Body of pancreas (tissue), 4 donors: ENCODE measurements around the gene ARHGEF4. TPM values are rescaled to one million over a fixed set of nuclear protein-coding genes. Genes with fewer than 3 reads are reported as not detected.

Source experiments
- ATAC-seq: fragments of 150-250 bp; one replicate; pipeline ENCODE4 v1.9.1; 2016
- DNase-seq, 4 donors: peaks; one replicate each; pipeline ENCODE4 v3.0.0-alpha.2; 2019
- H3K27ac ChIP-seq, 4 donors: fragments of 200-600 bp; sonication (generic); 1 replicate in 3 of 4; 2 replicates in 1 of 4; pipeline versions ENCODE4 v1.5.1 to v1.6.1; 2016 to 2019; ENCODE audit warnings: mild to moderate bottlenecking in 1 of 4, mixed read lengths in 1 of 4, moderate library complexity in 1 of 4
- H3K27me3 ChIP-seq, 2 donors: fragments of 200-600 bp; sonication (generic); one replicate each; pipeline ENCODE4 v1.6.0; 2016; ENCODE audit warnings: mild to moderate bottlenecking in 1 of 2
- H3K36me3 ChIP-seq, 2 donors: fragments of 200-600 bp; sonication (generic); replicated peaks in 1 of 2; 2 replicates each; pipeline ENCODE4 v1.5.1; 2016; ENCODE audit warnings: low read depth in 2 of 2; ENCODE audit not compliant: insufficient read depth in 1 of 2
- H3K4me1 ChIP-seq: fragments of 200-600 bp; sonication (generic); one replicate; pipeline ENCODE4 v1.6.0; 2016
- H3K4me3 ChIP-seq, 2 donors: fragments of 200-600 bp; sonication (generic); 1 replicate in 1 of 2; 2 replicates in 1 of 2; pipeline ENCODE4 v1.5.1; 2016 to 2019
- H3K9me3 ChIP-seq, 3 donors: fragments of 200-600 bp; sonication (generic); 1 replicate in 2 of 3; 2 replicates in 1 of 3; pipeline ENCODE4 v1.5.1; 2016
- POLR2A ChIP-seq, 3 donors: fragments of 450-650 bp; IDR thresholded peaks; one replicate each; pipeline ENCODE4 v1.6.1; 2016; ENCODE audit warnings: antibody characterized with exemption in 3 of 3, mild to moderate bottlenecking in 2 of 3
- WGBS, 2 donors: methylation state at CpG; one replicate each; pipeline ENCODE4 v1.1.5; 2017; 5-methylcytosine and 5-hydroxymethylcytosine counted together
- intact Hi-C: fragments of 100-400 bp; cut with DNase I; formaldehyde crosslinking; loops from one replicate; pipeline ENCODE4 v1.15.1; 2023
- total RNA-seq, 2 donors: library from RNA; depleted of rRNA; stranded (reverse); fragments of >200 nt; gene quantifications; one replicate each; pipeline ENCODE4 v1.1.0, GENCODE V29; 2016
- TF ChIP-seq, protein P1 (sequence below), 7 experiments: fragments of 450-650 bp in 4 of 7; fragments of 200-600 bp in 3 of 7; sonication (generic) in 3 of 7; IDR thresholded peaks; one replicate each; pipeline ENCODE4 v1.5.1; 2016 to 2019; ENCODE audit warnings: antibody characterized with exemption in 7 of 7

Gene ARHGEF4
- total RNA-seq, 2 donors from 2014 or later, result 28.8 to 39.9 TPM

DNA sequence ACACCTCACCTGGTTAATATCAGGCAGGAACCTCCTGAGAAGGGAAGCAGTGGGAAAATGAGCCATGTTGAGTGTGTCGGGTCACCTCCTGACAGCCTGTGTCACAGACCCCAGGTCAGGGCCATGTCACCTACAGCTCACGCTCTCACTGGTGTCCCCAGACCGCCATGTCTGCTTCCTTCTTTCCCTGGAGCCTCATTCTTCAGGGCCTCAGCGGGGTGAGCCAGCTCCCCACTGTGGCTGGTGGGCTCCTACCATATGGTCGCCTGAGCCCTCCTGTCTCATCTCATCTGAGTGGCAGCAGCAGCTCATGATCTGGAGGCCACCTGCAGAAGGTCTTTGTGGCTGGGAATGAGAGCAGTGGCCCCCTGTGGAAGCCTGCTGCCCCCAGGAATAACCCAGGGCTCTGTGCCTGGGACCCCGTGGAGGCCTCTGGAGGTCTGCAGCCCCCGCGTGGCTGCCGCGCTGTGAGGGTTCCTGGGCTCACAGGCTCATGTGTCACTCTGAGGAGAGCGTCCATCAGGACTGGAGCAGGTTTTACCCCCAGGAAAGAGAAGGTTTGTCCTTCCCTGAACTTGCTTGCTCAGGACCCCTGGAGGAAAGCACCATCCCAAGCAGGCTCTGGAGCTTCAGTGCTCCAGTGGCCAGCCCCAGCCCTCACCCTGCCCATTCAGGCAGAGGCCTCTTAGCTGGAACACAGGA, 200.1 kb downstream of the ARHGEF4 start:
- Histone ChIP-seq H3K27ac (no peak overlapping the region), H3K4me3 (no peak overlapping the region), H3K9me3 (no peaks in the 10 kb centered on the region), H3K27me3 (no peaks in the 10 kb centered on the region), H3K36me3 (no peaks in the 10 kb centered on the region), H3K4me1 (peaks cover 33% of the 10 kb centered on the region)
- intact Hi-C loops, result no loop called here
- 83 to 93% methylated on average over 1 to 11 of the region's 11 CpGs for WGBS, 2 donors
- TF ChIP-seq, protein P1, sequence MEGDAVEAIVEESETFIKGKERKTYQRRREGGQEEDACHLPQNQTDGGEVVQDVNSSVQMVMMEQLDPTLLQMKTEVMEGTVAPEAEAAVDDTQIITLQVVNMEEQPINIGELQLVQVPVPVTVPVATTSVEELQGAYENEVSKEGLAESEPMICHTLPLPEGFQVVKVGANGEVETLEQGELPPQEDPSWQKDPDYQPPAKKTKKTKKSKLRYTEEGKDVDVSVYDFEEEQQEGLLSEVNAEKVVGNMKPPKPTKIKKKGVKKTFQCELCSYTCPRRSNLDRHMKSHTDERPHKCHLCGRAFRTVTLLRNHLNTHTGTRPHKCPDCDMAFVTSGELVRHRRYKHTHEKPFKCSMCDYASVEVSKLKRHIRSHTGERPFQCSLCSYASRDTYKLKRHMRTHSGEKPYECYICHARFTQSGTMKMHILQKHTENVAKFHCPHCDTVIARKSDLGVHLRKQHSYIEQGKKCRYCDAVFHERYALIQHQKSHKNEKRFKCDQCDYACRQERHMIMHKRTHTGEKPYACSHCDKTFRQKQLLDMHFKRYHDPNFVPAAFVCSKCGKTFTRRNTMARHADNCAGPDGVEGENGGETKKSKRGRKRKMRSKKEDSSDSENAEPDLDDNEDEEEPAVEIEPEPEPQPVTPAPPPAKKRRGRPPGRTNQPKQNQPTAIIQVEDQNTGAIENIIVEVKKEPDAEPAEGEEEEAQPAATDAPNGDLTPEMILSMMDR (IDR thresholded peaks at IDR 0.05), result no peak
- TF ChIP-seq POLR2A (IDR thresholded peaks at IDR 0.05), result no peak
- no peak for ATAC-seq
- DNase-seq, result no peak

DNA sequence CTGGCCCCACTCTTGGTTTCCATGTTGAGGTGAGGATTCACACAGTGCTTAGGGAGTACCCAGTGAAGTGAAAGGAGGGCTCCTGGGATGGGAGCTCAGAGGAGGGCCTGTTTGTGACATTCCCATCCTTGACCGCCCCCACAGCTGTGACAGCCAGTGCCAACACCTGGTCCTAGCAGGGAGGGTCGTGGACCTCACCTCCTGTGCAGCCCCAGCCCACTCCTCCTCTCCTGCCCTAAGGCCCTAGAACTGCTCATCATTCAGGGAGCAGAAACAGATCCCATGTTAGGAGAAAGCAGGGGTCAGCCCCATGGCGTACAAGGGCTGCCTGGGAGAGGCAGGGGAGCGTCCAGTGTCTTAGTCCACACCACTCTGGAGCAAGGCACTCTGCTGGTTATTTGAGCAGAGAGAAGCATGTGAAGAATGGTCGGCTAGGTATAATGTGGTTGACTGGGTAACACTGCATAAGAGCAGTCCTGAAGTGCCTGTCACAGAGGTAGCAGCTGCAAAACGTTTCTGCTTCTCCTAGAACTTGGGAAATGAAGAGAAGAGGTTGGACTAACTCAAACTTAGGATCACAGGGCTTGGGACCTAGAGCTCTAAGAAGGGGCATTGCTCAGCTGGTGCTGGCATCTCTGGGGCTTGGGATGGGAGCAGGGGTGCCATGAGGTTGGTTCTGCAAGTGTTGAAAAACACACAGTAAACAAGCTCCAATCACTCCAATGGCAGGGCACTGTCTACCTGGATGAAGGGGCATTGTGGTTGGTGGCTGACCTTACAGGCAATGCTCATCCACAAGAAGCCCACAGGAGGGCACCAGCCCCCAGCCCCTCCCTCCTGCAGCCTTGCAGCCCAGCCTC, 200.9 kb downstream of the ARHGEF4 start:
- 72 to 78% methylated on average over 6 of the region's 6 CpGs for WGBS, 2 donors
- no peak for DNase-seq

DNA sequence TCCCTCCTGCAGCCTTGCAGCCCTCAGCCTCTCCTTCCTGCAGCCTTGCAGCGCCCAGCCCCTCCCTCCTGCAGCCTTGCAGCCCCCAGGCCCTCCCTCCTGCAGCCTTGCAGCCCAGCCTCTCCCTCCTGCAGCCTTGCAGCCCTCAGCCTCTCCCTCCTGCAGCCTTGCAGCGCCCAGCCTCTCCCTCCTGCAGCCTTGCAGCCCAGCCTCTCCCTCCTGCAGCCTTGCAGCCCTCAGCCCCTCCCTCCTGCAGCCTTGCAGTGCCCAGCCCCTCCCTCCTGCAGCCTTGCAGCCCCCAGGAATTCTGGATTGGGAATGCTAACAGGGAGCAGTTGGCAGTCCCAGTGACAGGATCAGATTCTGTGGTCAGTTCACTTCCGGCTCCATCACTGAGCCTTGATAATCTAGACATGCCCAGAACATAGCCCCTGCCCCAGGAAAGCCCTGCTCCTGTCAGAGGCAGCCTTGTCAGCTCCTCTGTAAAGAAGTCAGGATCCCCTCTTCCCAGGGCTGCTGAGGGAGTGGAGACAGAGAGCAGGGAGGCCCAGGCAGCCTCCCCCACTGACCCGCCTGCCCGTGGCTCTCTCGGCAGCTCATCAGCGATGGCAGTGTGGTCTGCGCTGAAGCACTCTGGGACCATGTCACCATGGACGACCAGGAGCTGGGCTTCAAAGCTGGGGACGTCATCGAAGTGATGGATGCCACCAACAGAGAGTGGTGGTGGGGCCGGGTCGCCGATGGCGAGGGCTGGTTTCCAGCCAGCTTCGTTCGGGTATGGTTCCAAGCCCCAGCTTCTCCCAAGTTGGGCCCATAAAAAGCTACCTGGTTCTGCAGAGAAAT, 201.8 kb downstream of the ARHGEF4 start:
- intact Hi-C loops, result no loop called here
- Histone ChIP-seq H3K4me1 (peaks cover 42% of the 10 kb centered on the region), H3K36me3 (no peaks in the 10 kb centered on the region), H3K4me3 (no peak overlapping the region), H3K27me3 (no peaks in the 10 kb centered on the region), H3K27ac (no peak overlapping the region), H3K9me3 (no peaks in the 10 kb centered on the region)
- no peak for ATAC-seq
- TF ChIP-seq, protein P1 (IDR thresholded peaks at IDR 0.05), result no peak
- no peak for TF ChIP-seq POLR2A (IDR thresholded peaks at IDR 0.05)
- DNase-seq, result no peak
- WGBS, 2 donors, result 86 to 94% methylated on average over 3 to 17 of the region's 17 CpGs

More for the DNA sequence above, 200.9 kb downstream of the ARHGEF4 start:
- ATAC-seq, result no peak
- no peaks in the 10 kb centered on the region for H3K36me3 ChIP-seq
- H3K4me3 ChIP-seq, result no peak overlapping the region
- intact Hi-C loops, result no loop called here
- no peak overlapping the region for H3K27ac ChIP-seq
- H3K27me3 ChIP-seq, result no peaks in the 10 kb centered on the region
- TF ChIP-seq, protein P1 (IDR thresholded peaks at IDR 0.05), result no peak
- TF ChIP-seq POLR2A (IDR thresholded peaks at IDR 0.05), result no peak
- H3K9me3 ChIP-seq, result no peaks in the 10 kb centered on the region
- H3K4me1 ChIP-seq, result peaks cover 40% of the 10 kb centered on the region

- H3K27ac ChIP-seq, result no peak overlapping the region
- no peak overlapping the region for H3K4me3 ChIP-seq
- intact Hi-C loops, result no loop called here
- ATAC-seq (no peak), DNase-seq (no peak)
- H3K4me1 ChIP-seq, result peaks cover 41% of the 10 kb centered on the region
- no peaks in the 10 kb centered on the region for H3K36me3 ChIP-seq
- H3K27me3 ChIP-seq, result no peaks in the 10 kb centered on the region
- 96% methylated on average over 5 to 9 of the region's 9 CpGs for WGBS, 2 donors
- no peak for TF ChIP-seq POLR2A (IDR thresholded peaks at IDR 0.05)
- TF ChIP-seq, protein P1 (IDR thresholded peaks at IDR 0.05), result no peak
- no peaks in the 10 kb centered on the region for H3K9me3 ChIP-seq
Observed at GRCh38 chr2:131039101-131039440, 202.4 kb downstream of the ARHGEF4 start.
